Hepatocyte (in vitro differentiated cells): ENCODE results near the gene ITPRIPL1. TPM values are rescaled to one million over a fixed set of nuclear protein-coding genes. Genes with fewer than 3 reads are reported as not detected.

ENCODE experiments used
- DNase-seq: peaks from one replicate; pipeline ENCODE4 v3.0.0-alpha.2; 2016; ENCODE audit warnings: low spot score
- H2AFZ ChIP-seq: fragments of 200-600 bp; sonication (generic); 2 replicates; pipeline ENCODE4 v1.6.0; 2016; ENCODE audit warnings: antibody characterized with exemption, mild to moderate bottlenecking
- H3K27ac ChIP-seq: fragments of 200-600 bp; sonication (generic); 2 replicates; pipeline ENCODE4 v1.5.1; 2016; ENCODE audit warnings: mild to moderate bottlenecking
- H3K27me3 ChIP-seq: fragments of 200-600 bp; sonication (generic); 2 replicates; pipeline ENCODE4 v1.6.1; 2016
- H3K36me3 ChIP-seq: fragments of 200-600 bp; sonication (generic); replicated peaks from 2 replicates; pipeline ENCODE4 v1.5.1; 2016; ENCODE audit warnings: low read depth; ENCODE audit not compliant: insufficient read depth
- H3K4me1 ChIP-seq: fragments of 200-600 bp; sonication (generic); 2 replicates; pipeline ENCODE4 v1.5.1; 2016; ENCODE audit warnings: mild to moderate bottlenecking, moderate library complexity; ENCODE audit not compliant: insufficient read depth
- H3K4me2 ChIP-seq: fragments of 200-600 bp; sonication (generic); 2 replicates; pipeline ENCODE4 v1.6.0; 2016
- H3K4me3 ChIP-seq: fragments of 200-600 bp; sonication (generic); 2 replicates; pipeline ENCODE4 v1.5.1; 2016; ENCODE audit warnings: mild to moderate bottlenecking
- H3K79me2 ChIP-seq: fragments of 200-600 bp; sonication (generic); 2 replicates; pipeline ENCODE4 v1.6.0; 2017; ENCODE audit warnings: mild to moderate bottlenecking
- H3K9me2 ChIP-seq: fragments of 200-600 bp; sonication (generic); replicated peaks from 2 replicates; pipeline ENCODE4 v1.6.0; 2017; ENCODE audit warnings: mild to moderate bottlenecking; ENCODE audit not compliant: insufficient read depth
- H3K9me3 ChIP-seq: fragments of 200-600 bp; sonication (generic); 2 replicates; pipeline ENCODE4 v1.5.1; 2016; ENCODE audit warnings: low read depth, mild to moderate bottlenecking
- H4K20me1 ChIP-seq: fragments of 200-600 bp; sonication (generic); 2 replicates; pipeline ENCODE4 v1.6.0; 2016; ENCODE audit warnings: mild to moderate bottlenecking; ENCODE audit not compliant: insufficient read depth, poor library complexity, severe bottlenecking
- EZH2 ChIP-seq: fragments of 200-600 bp; sonication (generic); IDR thresholded peaks from 2 replicates; pipeline ENCODE4 v1.6.1; 2016; ENCODE audit warnings: antibody characterized with exemption, mild to moderate bottlenecking, borderline replicate concordance
- EZH2phosphoT487 ChIP-seq: fragments of 200-600 bp; sonication (generic); IDR thresholded peaks from one replicate; pipeline ENCODE4 v1.6.1; 2018; ENCODE audit warnings: antibody characterized with exemption, mild to moderate bottlenecking, low read depth, moderate library complexity; ENCODE audit not compliant: unreplicated experiment, severe bottlenecking
- WGBS: methylation state at CpG from one replicate; pipeline ENCODE4 v1.1.6; 2016; ENCODE audit warnings: low lambda C conversion rate; ENCODE audit errors: missing lambda C conversion rate; 5-methylcytosine and 5-hydroxymethylcytosine counted together
- polyA plus RNA-seq: library from polyadenylated mRNA; unstranded; fragments of >200 nt; fragmentation: Nextera tagmentation; extraction: Ambion mirVana; gene quantifications from 2 replicates; pipeline ENCODE4 v1.2.1, GENCODE V29; 2016
- total RNA-seq: library from RNA; depleted of rRNA; stranded (reverse); fragments of >200 nt; gene quantifications from 2 replicates; pipeline ENCODE4 v1.2.3, GENCODE V29; 2014
- TF ChIP-seq, protein P1 (sequence below): fragments of 200-600 bp; sonication (generic); IDR thresholded peaks from 2 replicates; pipeline ENCODE4 v1.5.1; 2016; ENCODE audit warnings: antibody characterized with exemption, mild to moderate bottlenecking; ENCODE audit not compliant: poor library complexity

The ITPRIPL1 gene
- total and polyA plus RNA-seq, 2 experiments from 2014 or later: 1.9 to 2.0 TPM

DNA sequence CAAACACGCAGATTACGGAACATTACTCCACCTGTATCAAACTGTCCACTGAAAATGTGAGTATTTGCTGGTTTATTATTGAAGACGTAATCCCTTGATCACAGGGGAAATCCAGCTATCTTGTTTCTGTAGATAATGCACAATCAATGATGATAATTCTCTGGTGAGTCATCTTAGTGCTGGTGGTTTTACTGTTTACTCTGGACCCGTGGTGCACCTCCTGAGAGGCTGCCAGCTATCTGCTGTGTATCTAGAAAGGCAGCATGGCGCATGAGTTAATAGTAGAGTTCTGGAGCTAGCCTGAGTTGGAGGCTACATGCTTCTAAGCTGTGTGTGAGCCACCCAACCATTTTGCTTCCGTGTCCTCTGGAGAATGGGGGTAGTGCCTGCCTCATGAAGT lies 17.0 kb downstream of the ITPRIPL1 start:
- no peaks in the 10 kb centered on the region for H3K27me3 ChIP-seq
- peak; percentile 71 for DNase-seq
- peaks cover 19% of the 10 kb centered on the region for H3K79me2 ChIP-seq
- H3K4me2 ChIP-seq: peak overlapping the region; percentile 21
- no peaks in the 10 kb centered on the region for H3K9me2 ChIP-seq
- no peaks in the 10 kb centered on the region for H4K20me1 ChIP-seq
- WGBS: 47% methylated on average over 6 of the region's 6 CpGs
- H3K27ac ChIP-seq: peak overlapping the region; percentile 71
- H3K9me3 ChIP-seq: no peaks in the 10 kb centered on the region
- H3K4me1 ChIP-seq: peaks cover 3% of the 10 kb centered on the region
- H3K36me3 ChIP-seq: no peaks in the 10 kb centered on the region
- H2AFZ ChIP-seq: no peak overlapping the region
- H3K4me3 ChIP-seq: no peak overlapping the region
- no peak for TF ChIP-seq EZH2phosphoT487
- TF ChIP-seq EZH2: no peak
- TF ChIP-seq, protein P1, sequence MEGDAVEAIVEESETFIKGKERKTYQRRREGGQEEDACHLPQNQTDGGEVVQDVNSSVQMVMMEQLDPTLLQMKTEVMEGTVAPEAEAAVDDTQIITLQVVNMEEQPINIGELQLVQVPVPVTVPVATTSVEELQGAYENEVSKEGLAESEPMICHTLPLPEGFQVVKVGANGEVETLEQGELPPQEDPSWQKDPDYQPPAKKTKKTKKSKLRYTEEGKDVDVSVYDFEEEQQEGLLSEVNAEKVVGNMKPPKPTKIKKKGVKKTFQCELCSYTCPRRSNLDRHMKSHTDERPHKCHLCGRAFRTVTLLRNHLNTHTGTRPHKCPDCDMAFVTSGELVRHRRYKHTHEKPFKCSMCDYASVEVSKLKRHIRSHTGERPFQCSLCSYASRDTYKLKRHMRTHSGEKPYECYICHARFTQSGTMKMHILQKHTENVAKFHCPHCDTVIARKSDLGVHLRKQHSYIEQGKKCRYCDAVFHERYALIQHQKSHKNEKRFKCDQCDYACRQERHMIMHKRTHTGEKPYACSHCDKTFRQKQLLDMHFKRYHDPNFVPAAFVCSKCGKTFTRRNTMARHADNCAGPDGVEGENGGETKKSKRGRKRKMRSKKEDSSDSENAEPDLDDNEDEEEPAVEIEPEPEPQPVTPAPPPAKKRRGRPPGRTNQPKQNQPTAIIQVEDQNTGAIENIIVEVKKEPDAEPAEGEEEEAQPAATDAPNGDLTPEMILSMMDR: no peak

DNA sequence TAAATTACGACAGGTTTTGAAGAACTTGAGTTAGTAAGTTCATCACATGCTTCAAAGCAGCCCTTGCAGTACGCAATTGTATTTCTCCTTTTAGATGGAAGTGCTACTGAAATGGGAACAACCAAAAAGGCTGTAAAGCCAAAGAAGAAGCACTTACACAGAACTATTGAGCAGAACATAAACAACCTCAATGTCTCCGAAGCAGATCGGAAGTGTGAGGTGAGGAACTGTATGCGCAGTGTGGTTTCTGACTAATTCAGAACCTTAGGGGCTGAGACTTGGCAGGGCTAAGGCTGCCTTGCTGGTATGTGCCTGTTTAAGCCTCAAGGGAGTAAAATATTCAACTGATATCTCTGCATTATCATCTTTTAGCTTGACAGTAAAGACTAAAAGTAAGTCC lies 18.9 kb downstream of the ITPRIPL1 start:
- DNase-seq: no peak
- H3K4me3 ChIP-seq: no peak overlapping the region
- no peak overlapping the region for H3K4me2 ChIP-seq
- H3K9me3 ChIP-seq: no peaks in the 10 kb centered on the region
- no peaks in the 10 kb centered on the region for H3K27me3 ChIP-seq
- H3K27ac ChIP-seq: no peak overlapping the region
- H3K9me2 ChIP-seq: no peaks in the 10 kb centered on the region
- no peaks in the 10 kb centered on the region for H4K20me1 ChIP-seq
- H2AFZ ChIP-seq: no peak overlapping the region
- no peak for TF ChIP-seq EZH2phosphoT487
- 91% methylated on average over 5 of the region's 5 CpGs for WGBS
- H3K4me1 ChIP-seq: peaks cover 3% of the 10 kb centered on the region
- no peaks in the 10 kb centered on the region for H3K36me3 ChIP-seq
- peaks cover 6% of the 10 kb centered on the region for H3K79me2 ChIP-seq

DNA sequence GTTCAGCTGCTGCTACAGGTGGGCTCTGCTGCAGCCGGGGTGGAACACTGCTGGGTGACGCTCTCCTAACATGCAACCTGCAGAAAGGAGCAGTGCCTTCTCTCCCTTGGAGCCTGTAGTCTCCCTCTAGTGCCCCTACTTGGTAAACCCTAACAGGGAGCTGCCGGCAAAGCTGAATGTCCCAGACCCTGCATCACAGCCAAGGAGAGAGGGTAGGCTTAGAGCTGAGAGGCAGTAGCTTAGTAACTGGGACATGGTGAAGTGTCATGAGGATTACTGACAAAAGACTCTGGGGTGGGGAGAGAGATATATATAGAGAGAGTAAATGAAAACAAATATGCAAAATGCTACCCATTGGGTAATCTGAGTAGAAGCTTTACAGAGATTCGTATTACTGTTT lies 20.3 kb downstream of the ITPRIPL1 start:
- 87% methylated on average over 4 of the region's 4 CpGs for WGBS
- no peak overlapping the region for H2AFZ ChIP-seq

DNA sequence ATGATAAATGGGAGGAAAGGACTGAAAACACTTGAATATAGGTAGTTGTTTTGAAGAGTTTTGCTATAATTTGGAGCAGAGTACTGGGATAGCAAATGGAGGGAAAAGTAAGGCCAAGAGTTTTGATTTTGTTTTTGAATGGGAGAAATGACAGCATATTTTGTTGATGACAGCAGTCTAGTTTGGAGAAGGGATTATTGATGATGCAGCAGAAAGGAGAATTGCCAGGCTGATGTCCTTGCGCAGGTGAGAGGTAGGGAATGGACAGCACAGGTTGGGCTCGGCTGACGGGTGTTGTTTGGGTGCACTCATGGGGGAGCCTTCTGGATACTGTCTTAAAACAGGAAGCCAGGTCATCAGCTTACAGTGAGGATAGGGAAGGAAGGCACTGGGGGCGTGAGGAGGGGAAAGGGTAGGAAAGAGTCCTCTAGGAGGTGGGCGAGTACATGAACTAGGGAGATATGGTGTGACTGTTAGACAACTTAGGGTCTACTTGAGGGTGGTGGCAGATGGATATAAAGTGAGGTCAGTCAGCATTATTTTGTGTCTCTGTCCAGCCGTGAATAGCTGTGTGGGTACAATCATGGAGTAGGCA lies 20.8 kb downstream of the ITPRIPL1 start:
- no peaks in the 10 kb centered on the region for H3K79me2 ChIP-seq
- no peak overlapping the region for H3K4me3 ChIP-seq
- TF ChIP-seq, protein P1: no peak
- TF ChIP-seq EZH2: no peak
- TF ChIP-seq EZH2phosphoT487: no peak
- H3K4me1 ChIP-seq: peaks cover 3% of the 10 kb centered on the region
- no peaks in the 10 kb centered on the region for H3K36me3 ChIP-seq
- H3K4me2 ChIP-seq: no peak overlapping the region
- no peak for DNase-seq
- H4K20me1 ChIP-seq: no peaks in the 10 kb centered on the region
- no peak overlapping the region for H2AFZ ChIP-seq
- no peaks in the 10 kb centered on the region for H3K9me3 ChIP-seq
- H3K27me3 ChIP-seq: no peaks in the 10 kb centered on the region
- H3K9me2 ChIP-seq: no peaks in the 10 kb centered on the region
- no peak overlapping the region for H3K27ac ChIP-seq
- 98% methylated on average over 6 of the region's 6 CpGs for WGBS

More for the DNA sequence above, 20.3 kb downstream of the ITPRIPL1 start:
- H3K4me3 ChIP-seq: no peak overlapping the region
- TF ChIP-seq, protein P1: peak; percentile 12
- no peak for TF ChIP-seq EZH2
- no peak overlapping the region for H3K27ac ChIP-seq
- no peaks in the 10 kb centered on the region for H3K27me3 ChIP-seq
- H3K79me2 ChIP-seq: no peaks in the 10 kb centered on the region
- H3K36me3 ChIP-seq: no peaks in the 10 kb centered on the region
- peaks cover 3% of the 10 kb centered on the region for H3K4me1 ChIP-seq
- no peaks in the 10 kb centered on the region for H3K9me2 ChIP-seq
- no peaks in the 10 kb centered on the region for H3K9me3 ChIP-seq
- no peaks in the 10 kb centered on the region for H4K20me1 ChIP-seq
- no peak overlapping the region for H3K4me2 ChIP-seq
- DNase-seq: no peak
